ENCODE results near the gene HIPK4.
"Not testable (repeated sequence)": the region's sequence is repeated elsewhere in the genome, so short reads cannot be mapped to it uniquely, and the experiment has no call there.

Gene HIPK4

DNA sequence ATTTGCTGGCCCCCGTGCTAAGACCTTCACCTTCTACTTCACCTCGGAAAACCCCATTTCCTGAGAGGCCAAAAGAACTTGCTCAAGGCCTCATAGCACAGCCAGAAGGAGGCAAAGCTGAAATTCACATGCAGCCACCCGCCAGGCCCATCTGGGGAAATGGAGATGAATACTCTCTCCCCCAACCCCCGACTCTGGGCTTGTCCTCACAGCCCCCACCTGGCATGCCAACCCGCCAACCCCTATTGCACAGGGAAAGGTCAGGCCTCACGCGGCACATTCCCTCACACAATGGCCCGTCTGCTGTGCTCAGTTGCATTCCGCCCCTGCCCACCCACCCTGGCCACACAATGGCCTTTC lies 20.0 kb upstream of the HIPK4 start:
- H3K27ac ChIP-seq (ENCODE audit: low read depth, low read length), result no peak overlapping the region
- no peak overlapping the region for H4K5ac ChIP-seq (ENCODE audit: low read length)
- DNase-seq, result no peak
- no peak overlapping the region for H3K18ac ChIP-seq (ENCODE audit: low read length)
- no peak overlapping the region for H3K4me2 ChIP-seq (ENCODE audit: low read length)
- no peak overlapping the region for H2BK15ac ChIP-seq (replicated peaks; ENCODE audit: low read depth)
- H3K9ac ChIP-seq (ENCODE audit: low read length), result no peak overlapping the region
- no peaks in the 10 kb centered on the region for H3K4me1 ChIP-seq (ENCODE audit: control insufficient read depth, low read depth, low read length)
- H4K8ac ChIP-seq (ENCODE audit: low read depth, low read length), result no peak overlapping the region
- no peak overlapping the region for H2BK5ac ChIP-seq (ENCODE audit: low read length)
- no peak overlapping the region for H3K23ac ChIP-seq (ENCODE audit: low read length)
- H3K56ac ChIP-seq (ENCODE audit: low read length), result peak overlapping the region; percentile 42
- H3K79me2 ChIP-seq (ENCODE audit: control insufficient read depth, insufficient read depth, low read length), result no peaks in the 10 kb centered on the region
- no peak overlapping the region for H3K4ac ChIP-seq (ENCODE audit: low read depth, low read length)
- no peaks in the 10 kb centered on the region for H3K36me3 ChIP-seq (ENCODE audit: control insufficient read depth, insufficient read depth, low read length)
- no peak overlapping the region for H3K4me3 ChIP-seq (ENCODE audit: low read length)
- H2AK5ac ChIP-seq (ENCODE audit: low read length), result no peak overlapping the region
- H2BK120ac ChIP-seq (ENCODE audit: low read depth, low read length), result no peak overlapping the region
- no peaks in the 10 kb centered on the region for H3K79me1 ChIP-seq (ENCODE audit: low read length)
- no peaks in the 10 kb centered on the region for H3K27me3 ChIP-seq (ENCODE audit: insufficient read depth, low read length, poor library complexity)
- whole genome bisulfite sequencing (ENCODE audit: extremely low coverage, insufficient coverage, low lambda C conversion rate), result no CpG with 5 or more reads among the region's 9 CpGs

DNA sequence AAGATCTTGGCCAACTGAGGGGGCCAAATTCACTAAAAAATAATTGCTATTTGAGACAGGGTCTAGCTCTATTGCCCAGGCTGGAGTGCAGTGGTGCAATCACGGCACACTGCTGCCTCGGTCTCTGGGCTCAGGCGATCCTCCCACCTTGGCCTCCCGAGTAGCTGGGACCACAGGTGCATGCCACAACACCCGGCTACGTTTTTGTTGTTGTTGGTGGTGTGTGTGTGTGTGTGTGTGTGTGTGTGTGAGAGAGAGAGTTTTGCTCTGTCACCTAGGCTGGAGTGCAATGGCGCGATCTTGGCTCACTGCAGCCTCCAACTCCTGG lies 18.6 kb upstream of the HIPK4 start:
- not testable (repeated sequence) for H3K4me3 ChIP-seq (ENCODE audit: low read length); H3K4me2 ChIP-seq (ENCODE audit: low read length); H3K4me1 ChIP-seq (ENCODE audit: control insufficient read depth, low read depth, low read length); H4K8ac ChIP-seq (ENCODE audit: low read depth, low read length); H3K79me1 ChIP-seq (ENCODE audit: low read length); H3K79me2 ChIP-seq (ENCODE audit: control insufficient read depth, insufficient read depth, low read length); H2BK5ac ChIP-seq (ENCODE audit: low read length); H3K27ac ChIP-seq (ENCODE audit: low read depth, low read length); H3K56ac ChIP-seq (ENCODE audit: low read length); H3K9ac ChIP-seq (ENCODE audit: low read length); H2BK120ac ChIP-seq (ENCODE audit: low read depth, low read length); H3K27me3 ChIP-seq (ENCODE audit: insufficient read depth, low read length, poor library complexity); H3K18ac ChIP-seq (ENCODE audit: low read length); H3K36me3 ChIP-seq (ENCODE audit: control insufficient read depth, insufficient read depth, low read length); H3K4ac ChIP-seq (ENCODE audit: low read depth, low read length); H2AK5ac ChIP-seq (ENCODE audit: low read length); H4K5ac ChIP-seq (ENCODE audit: low read length); H2BK15ac ChIP-seq (replicated peaks; ENCODE audit: low read depth); DNase-seq; H3K23ac ChIP-seq (ENCODE audit: low read length)
- no CpG with 5 or more reads among the region's 8 CpGs for WGBS (ENCODE audit: extremely low coverage, insufficient coverage, low lambda C conversion rate)

DNA sequence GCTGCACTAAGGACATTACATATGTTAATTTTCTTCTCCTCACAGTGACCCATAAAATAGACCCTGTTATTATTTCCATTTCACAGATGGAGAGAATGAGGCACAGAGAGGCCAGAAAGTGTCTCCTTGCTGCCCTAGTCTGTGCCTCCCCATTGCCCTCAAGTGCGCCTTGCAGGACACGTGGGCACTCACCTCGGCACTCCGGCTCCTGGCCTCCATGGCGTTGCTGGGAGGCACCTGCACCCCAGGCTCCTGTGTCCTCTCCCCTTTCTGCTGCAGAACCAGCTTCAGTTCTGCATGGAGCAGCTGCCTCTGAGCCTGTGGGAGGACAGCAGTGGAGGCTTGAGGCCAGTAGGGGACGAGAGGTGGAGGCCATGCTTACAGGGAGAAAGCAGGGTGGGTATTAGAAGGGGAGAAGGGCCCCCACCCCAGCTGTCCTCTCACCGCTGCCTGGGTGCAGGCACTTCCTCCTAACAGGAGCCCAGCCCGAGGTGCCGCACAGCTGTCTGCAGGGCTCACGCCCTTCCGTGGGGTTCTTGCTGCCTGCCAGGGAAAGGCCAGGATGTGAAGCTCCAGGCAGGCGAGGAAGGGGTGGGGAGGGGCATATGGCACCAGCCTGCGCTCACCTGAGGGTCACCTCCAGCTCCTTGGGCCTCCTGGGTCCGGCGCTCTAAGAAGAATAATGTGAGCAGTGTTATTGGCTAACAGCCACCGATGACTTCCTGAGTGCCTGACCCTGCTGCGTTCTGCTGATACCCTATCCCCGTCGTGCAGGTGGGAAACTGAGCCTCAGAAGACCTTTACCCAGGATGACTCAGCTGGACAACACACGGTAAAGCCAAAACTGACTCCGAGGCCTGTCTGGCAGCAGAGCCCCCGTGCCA lies 18.0 kb upstream of the HIPK4 start:
- H3K9ac ChIP-seq (ENCODE audit: low read length), result no peak overlapping the region
- no peaks in the 10 kb centered on the region for H3K27me3 ChIP-seq (ENCODE audit: insufficient read depth, low read length, poor library complexity)
- H3K79me1 ChIP-seq (ENCODE audit: low read length), result no peaks in the 10 kb centered on the region
- no peaks in the 10 kb centered on the region for H3K79me2 ChIP-seq (ENCODE audit: control insufficient read depth, insufficient read depth, low read length)
- H3K4me3 ChIP-seq (ENCODE audit: low read length), result no peak overlapping the region
- no peaks in the 10 kb centered on the region for H3K36me3 ChIP-seq (ENCODE audit: control insufficient read depth, insufficient read depth, low read length)
- H2BK120ac ChIP-seq (ENCODE audit: low read depth, low read length), result no peak overlapping the region
- H3K4ac ChIP-seq (ENCODE audit: low read depth, low read length), result no peak overlapping the region
- no peak overlapping the region for H3K56ac ChIP-seq (ENCODE audit: low read length)
- no peak overlapping the region for H2BK15ac ChIP-seq (replicated peaks; ENCODE audit: low read depth)
- no peak overlapping the region for H3K4me2 ChIP-seq (ENCODE audit: low read length)
- no peaks in the 10 kb centered on the region for H3K4me1 ChIP-seq (ENCODE audit: control insufficient read depth, low read depth, low read length)
- no peak overlapping the region for H4K8ac ChIP-seq (ENCODE audit: low read depth, low read length)
- H3K27ac ChIP-seq (ENCODE audit: low read depth, low read length), result no peak overlapping the region
- no peak overlapping the region for H2AK5ac ChIP-seq (ENCODE audit: low read length)
- no peak overlapping the region for H3K23ac ChIP-seq (ENCODE audit: low read length)
- H3K18ac ChIP-seq (ENCODE audit: low read length), result no peak overlapping the region
- DNase-seq, result no peak
- WGBS (ENCODE audit: extremely low coverage, insufficient coverage, low lambda C conversion rate), result no CpG with 5 or more reads among the region's 22 CpGs
- no peak overlapping the region for H4K5ac ChIP-seq (ENCODE audit: low read length)
- no peak overlapping the region for H2BK5ac ChIP-seq (ENCODE audit: low read length)

DNA sequence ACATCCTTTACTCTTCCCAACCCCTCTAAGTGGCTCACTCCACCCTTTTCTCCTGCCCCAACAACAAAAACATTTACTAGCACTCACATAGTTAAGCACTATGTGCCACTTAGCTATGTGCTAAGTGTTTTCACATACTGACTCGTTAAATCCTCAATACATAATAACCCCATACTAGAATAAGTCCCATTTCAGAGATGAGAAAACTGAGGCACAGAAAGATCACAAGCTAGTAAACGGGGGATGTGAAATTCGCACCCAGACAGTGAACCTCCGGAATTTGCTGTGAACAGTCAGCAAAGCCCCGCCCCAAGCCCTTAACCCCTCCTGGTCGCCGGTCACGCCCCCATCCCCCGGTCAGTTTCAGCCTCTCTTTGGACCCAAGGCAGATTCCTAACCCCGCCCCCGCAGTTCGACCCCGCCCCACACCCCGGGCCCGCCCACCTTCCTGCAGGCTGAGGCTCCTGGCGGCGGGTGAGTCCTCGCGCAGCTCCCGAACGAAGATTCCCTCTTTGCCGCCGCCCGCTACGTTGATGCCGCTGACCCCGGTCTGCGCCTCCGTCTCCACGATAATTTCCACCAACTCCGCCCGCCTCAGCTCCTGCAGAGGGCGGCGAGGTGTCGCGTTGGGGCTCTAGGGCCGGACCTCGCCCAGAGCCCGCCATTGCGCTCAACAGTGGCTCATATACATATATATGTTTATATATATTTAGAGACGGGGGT lies 13.4 kb upstream of the HIPK4 start:
- peak; percentile 97 for DNase-seq
- Histone ChIP-seq H3K79me2 (ENCODE audit: control insufficient read depth, insufficient read depth, low read length) (no peaks in the 10 kb centered on the region), H3K79me1 (ENCODE audit: low read length) (no peaks in the 10 kb centered on the region), H2BK15ac (replicated peaks; ENCODE audit: low read depth) (no peak overlapping the region), H3K27ac (ENCODE audit: low read depth, low read length) (peak overlapping the region; percentile 58), H3K4ac (ENCODE audit: low read depth, low read length) (peak overlapping the region; percentile 62), H3K27me3 (ENCODE audit: insufficient read depth, low read length, poor library complexity) (no peaks in the 10 kb centered on the region), H3K4me1 (ENCODE audit: control insufficient read depth, low read depth, low read length) (no peaks in the 10 kb centered on the region), H3K36me3 (ENCODE audit: control insufficient read depth, insufficient read depth, low read length) (no peaks in the 10 kb centered on the region), H2BK120ac (ENCODE audit: low read depth, low read length) (no peak overlapping the region), H4K5ac (ENCODE audit: low read length) (no peak overlapping the region), H3K23ac (ENCODE audit: low read length) (no peak overlapping the region), H3K9ac (ENCODE audit: low read length) (peak overlapping the region; percentile 83), H3K4me3 (ENCODE audit: low read length) (peak overlapping the region; percentile 54), H4K8ac (ENCODE audit: low read depth, low read length) (no peak overlapping the region), H2BK5ac (ENCODE audit: low read length) (no peak overlapping the region), H3K4me2 (ENCODE audit: low read length) (peak overlapping the region; percentile 91), H3K56ac (ENCODE audit: low read length) (peak overlapping the region; percentile 89), H3K18ac (ENCODE audit: low read length) (peak overlapping the region; percentile 82), H2AK5ac (ENCODE audit: low read length) (no peak overlapping the region)
- no CpG with 5 or more reads among the region's 41 CpGs for WGBS (ENCODE audit: extremely low coverage, insufficient coverage, low lambda C conversion rate)

DNA sequence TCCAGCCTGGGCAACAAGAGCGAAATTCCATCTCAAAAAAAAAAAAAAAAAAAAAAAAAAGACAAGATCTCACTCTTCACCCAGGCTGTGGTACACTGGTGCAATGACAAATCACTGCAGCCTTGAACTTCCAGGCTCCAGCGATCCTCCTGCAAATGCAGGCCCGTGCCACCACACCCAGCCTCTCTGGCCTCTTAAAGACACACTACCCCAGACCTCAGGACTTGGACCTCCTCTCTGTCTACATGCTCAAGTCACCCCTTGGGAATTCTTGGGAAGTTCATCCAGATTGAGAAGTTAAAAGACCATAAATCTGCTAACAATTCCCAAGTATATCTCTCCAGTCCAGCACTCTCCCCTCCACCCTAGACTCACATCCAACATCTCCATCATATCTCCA lies 10.6 kb upstream of the HIPK4 start:
- Histone ChIP-seq H3K79me2 (ENCODE audit: control insufficient read depth, insufficient read depth, low read length) (no peaks in the 10 kb centered on the region), H2BK15ac (replicated peaks; ENCODE audit: low read depth) (no peak overlapping the region), H3K56ac (ENCODE audit: low read length) (no peak overlapping the region), H3K4me1 (ENCODE audit: control insufficient read depth, low read depth, low read length) (no peaks in the 10 kb centered on the region), H3K18ac (ENCODE audit: low read length) (no peak overlapping the region), H2BK5ac (ENCODE audit: low read length) (no peak overlapping the region), H3K36me3 (ENCODE audit: control insufficient read depth, insufficient read depth, low read length) (no peaks in the 10 kb centered on the region), H3K4me2 (ENCODE audit: low read length) (no peak overlapping the region), H3K23ac (ENCODE audit: low read length) (no peak overlapping the region), H3K4me3 (ENCODE audit: low read length) (no peak overlapping the region), H4K8ac (ENCODE audit: low read depth, low read length) (no peak overlapping the region), H3K27ac (ENCODE audit: low read depth, low read length) (no peak overlapping the region), H3K27me3 (ENCODE audit: insufficient read depth, low read length, poor library complexity) (no peaks in the 10 kb centered on the region), H2BK120ac (ENCODE audit: low read depth, low read length) (no peak overlapping the region), H2AK5ac (ENCODE audit: low read length) (no peak overlapping the region), H3K9ac (ENCODE audit: low read length) (no peak overlapping the region), H3K79me1 (ENCODE audit: low read length) (no peaks in the 10 kb centered on the region), H4K5ac (ENCODE audit: low read length) (no peak overlapping the region), H3K4ac (ENCODE audit: low read depth, low read length) (no peak overlapping the region)
- no CpG with 5 or more reads among the region's 3 CpGs for WGBS (ENCODE audit: extremely low coverage, insufficient coverage, low lambda C conversion rate)
- no peak for DNase-seq
